PFSK-1 (cell line): Measurements from ENCODE around the gene TRIM50.

Experiments used
- POLR2AphosphoS5 ChIP-seq: IDR thresholded peaks from 2 replicates; pipeline ENCODE4 v1.6.1; 2012; ENCODE audit warnings: low read depth, mild to moderate bottlenecking, control low read depth, low read length, moderate library complexity
- SIN3A ChIP-seq: IDR thresholded peaks from 2 replicates; pipeline ENCODE4 v1.6.1; 2012; ENCODE audit warnings: mild to moderate bottlenecking, low read length, moderate library complexity, borderline replicate concordance; ENCODE audit not compliant: insufficient read depth
- TAF1 ChIP-seq: IDR thresholded peaks from 2 replicates; pipeline ENCODE4 v1.6.1; 2012; ENCODE audit warnings: low read length, control low read depth, borderline replicate concordance; ENCODE audit not compliant: insufficient read depth
- TF ChIP-seq, protein P1 (sequence below), 2 experiments: IDR thresholded peaks; 2 replicates each; pipeline versions ENCODE4 v1.6.1 to v1.8.0; 2011 to 2012; ENCODE audit warnings: low read depth in 2 of 2, low read length in 2 of 2, control low read depth in 1 of 2, inconsistent platforms in 1 of 2, mild to moderate bottlenecking in 1 of 2, moderate library complexity in 1 of 2; ENCODE audit not compliant: insufficient read depth in 1 of 2

GRCh38 chr7:73316521-73316920 lies 11.4 kb downstream of the TRIM50 start:
- no peak for TF ChIP-seq TAF1
- TF ChIP-seq POLR2AphosphoS5, result no peak
- no peak for TF ChIP-seq SIN3A
- TF ChIP-seq, protein P1, sequence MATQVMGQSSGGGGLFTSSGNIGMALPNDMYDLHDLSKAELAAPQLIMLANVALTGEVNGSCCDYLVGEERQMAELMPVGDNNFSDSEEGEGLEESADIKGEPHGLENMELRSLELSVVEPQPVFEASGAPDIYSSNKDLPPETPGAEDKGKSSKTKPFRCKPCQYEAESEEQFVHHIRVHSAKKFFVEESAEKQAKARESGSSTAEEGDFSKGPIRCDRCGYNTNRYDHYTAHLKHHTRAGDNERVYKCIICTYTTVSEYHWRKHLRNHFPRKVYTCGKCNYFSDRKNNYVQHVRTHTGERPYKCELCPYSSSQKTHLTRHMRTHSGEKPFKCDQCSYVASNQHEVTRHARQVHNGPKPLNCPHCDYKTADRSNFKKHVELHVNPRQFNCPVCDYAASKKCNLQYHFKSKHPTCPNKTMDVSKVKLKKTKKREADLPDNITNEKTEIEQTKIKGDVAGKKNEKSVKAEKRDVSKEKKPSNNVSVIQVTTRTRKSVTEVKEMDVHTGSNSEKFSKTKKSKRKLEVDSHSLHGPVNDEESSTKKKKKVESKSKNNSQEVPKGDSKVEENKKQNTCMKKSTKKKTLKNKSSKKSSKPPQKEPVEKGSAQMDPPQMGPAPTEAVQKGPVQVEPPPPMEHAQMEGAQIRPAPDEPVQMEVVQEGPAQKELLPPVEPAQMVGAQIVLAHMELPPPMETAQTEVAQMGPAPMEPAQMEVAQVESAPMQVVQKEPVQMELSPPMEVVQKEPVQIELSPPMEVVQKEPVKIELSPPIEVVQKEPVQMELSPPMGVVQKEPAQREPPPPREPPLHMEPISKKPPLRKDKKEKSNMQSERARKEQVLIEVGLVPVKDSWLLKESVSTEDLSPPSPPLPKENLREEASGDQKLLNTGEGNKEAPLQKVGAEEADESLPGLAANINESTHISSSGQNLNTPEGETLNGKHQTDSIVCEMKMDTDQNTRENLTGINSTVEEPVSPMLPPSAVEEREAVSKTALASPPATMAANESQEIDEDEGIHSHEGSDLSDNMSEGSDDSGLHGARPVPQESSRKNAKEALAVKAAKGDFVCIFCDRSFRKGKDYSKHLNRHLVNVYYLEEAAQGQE (IDR thresholded peaks at IDR 0.05; ENCODE audit: insufficient read depth in 1 of 2, low read depth in 2 of 2, low read length in 2 of 2), result no peak
